ENCODE data around the gene MBP.

DNA sequence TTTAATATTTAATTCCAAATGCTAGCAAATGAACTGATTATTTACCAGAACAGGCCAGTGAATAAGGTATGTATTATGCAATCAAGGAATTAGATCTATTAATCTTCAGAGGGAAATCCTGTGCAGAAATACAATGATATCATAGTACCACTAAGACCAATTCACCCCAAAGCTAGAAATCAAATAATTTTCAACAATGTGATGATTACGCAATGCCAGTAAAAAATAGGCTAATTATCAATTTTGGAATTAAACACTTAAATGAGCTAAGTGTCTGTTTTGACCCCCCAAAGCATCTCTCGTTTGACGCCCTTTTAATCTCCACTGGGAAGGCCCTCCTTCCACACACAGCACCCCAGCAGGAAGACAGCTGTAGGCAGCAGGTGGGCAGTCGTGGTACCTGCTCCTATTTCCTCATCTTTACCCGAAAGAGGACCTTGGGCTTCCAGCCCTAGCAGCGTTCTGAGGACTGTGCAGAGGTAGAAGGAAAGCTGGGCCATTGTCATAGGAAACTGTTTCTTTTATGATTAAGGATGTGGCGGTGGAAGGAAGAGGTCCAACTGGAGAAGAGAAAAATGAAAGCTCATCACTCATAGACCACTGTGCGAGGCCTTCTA is 84.7 kb downstream of the MBP start:
- TF ChIP-seq CTCF (IDR thresholded peaks at IDR 0.05), result no peak
- no peak for TF ChIP-seq POLR2A (IDR thresholded peaks at IDR 0.05)
